Stimulated activated naive CD8-positive, alpha-beta T cell treated with anti-CD3 and anti-CD28 coated beads, Interleukin-15, Interleukin-2, amounts not matched to agents 100 U/mL and 50 U/mL, for 24 hours (primary cell): Measurements from ENCODE around the gene PDE3A.
"Not testable (repeated sequence)": the region's sequence is repeated elsewhere in the genome, so short reads cannot be mapped to it uniquely, and the experiment has no call there.

ENCODE experiments used
- ATAC-seq: fragments of 150-1000 bp; cut with Tn5 transposase; one replicate; pipeline ENCODE4 v1.10.0; 2021
- DNase-seq: peaks from one replicate; pipeline ENCODE4 v3.0.0; 2021

The PDE3A gene

GRCh38 chr12:20551742-20552442, 183.6 kb downstream of the PDE3A start:
- not testable (repeated sequence) for ATAC-seq, DNase-seq

- not testable (repeated sequence) for ATAC-seq, DNase-seq
Measured at GRCh38 chr12:20552586-20552985, 184.2 kb downstream of the PDE3A start.

GRCh38 chr12:20555015-20555414, 186.7 kb downstream of the PDE3A start:
- ATAC-seq = no peak
- DNase-seq = no peak

- no peak for DNase-seq
- ATAC-seq = no peak
Measured at GRCh38 chr12:20555771-20556170, 187.4 kb downstream of the PDE3A start.

- no peak for DNase-seq
- ATAC-seq = no peak
Measured at GRCh38 chr12:20557096-20557495, 188.8 kb downstream of the PDE3A start.

- no peak for DNase-seq
Measured at GRCh38 chr12:20560935-20561334, 192.6 kb downstream of the PDE3A start.

GRCh38 chr12:20561871-20562270, 193.5 kb downstream of the PDE3A start:
- ATAC-seq (no peak), DNase-seq (no peak)

More at GRCh38 chr12:20560935-20561334, 192.6 kb downstream of the PDE3A start:
- no peak for ATAC-seq

- DNase-seq (no peak), ATAC-seq (no peak)
Measured at GRCh38 chr12:20567413-20567812, 199.1 kb downstream of the PDE3A start.

- no peak for DNase-seq
- no peak for ATAC-seq
Measured at GRCh38 chr12:20572451-20572850, 204.1 kb downstream of the PDE3A start.

GRCh38 chr12:20576528-20576927, 208.2 kb downstream of the PDE3A start:
- no peak for DNase-seq
- ATAC-seq = no peak

GRCh38 chr12:20577054-20577453, 208.7 kb downstream of the PDE3A start:
- DNase-seq (no peak), ATAC-seq (no peak)

GRCh38 chr12:20578142-20578541, 209.8 kb downstream of the PDE3A start:
- DNase-seq = no peak
- no peak for ATAC-seq

- DNase-seq (no peak), ATAC-seq (no peak)
Measured at GRCh38 chr12:20585055-20585625, 216.8 kb downstream of the PDE3A start.

GRCh38 chr12:20585913-20586312, 217.6 kb downstream of the PDE3A start:
- no peak for ATAC-seq
- DNase-seq = no peak

- no peak for DNase-seq
- no peak for ATAC-seq
Measured at GRCh38 chr12:20588042-20588441, 219.7 kb downstream of the PDE3A start.

- no peak for DNase-seq
- ATAC-seq = no peak
Measured at GRCh38 chr12:20590570-20590969, 222.2 kb downstream of the PDE3A start.

- DNase-seq (no peak), ATAC-seq (no peak)
Measured at GRCh38 chr12:20592556-20592955, 224.2 kb downstream of the PDE3A start.

- ATAC-seq (no peak), DNase-seq (no peak)
Measured at GRCh38 chr12:20593611-20594010, 225.3 kb downstream of the PDE3A start.

- DNase-seq (no peak), ATAC-seq (no peak)
Measured at GRCh38 chr12:20596061-20596460, 227.7 kb downstream of the PDE3A start.

- DNase-seq (no peak), ATAC-seq (no peak)
Measured at GRCh38 chr12:20599757-20600156, 231.4 kb downstream of the PDE3A start.

GRCh38 chr12:20601668-20602280, 233.4 kb downstream of the PDE3A start:
- DNase-seq (no peak), ATAC-seq (no peak)

- ATAC-seq = no peak
- no peak for DNase-seq
Measured at GRCh38 chr12:20602641-20603391, 234.5 kb downstream of the PDE3A start.
